ENCODE measurements around the gene BEAN1.
A peak's percentile ranks its signal among the peaks of the same experiment; 100 is the strongest.

The BEAN1 gene

DNA sequence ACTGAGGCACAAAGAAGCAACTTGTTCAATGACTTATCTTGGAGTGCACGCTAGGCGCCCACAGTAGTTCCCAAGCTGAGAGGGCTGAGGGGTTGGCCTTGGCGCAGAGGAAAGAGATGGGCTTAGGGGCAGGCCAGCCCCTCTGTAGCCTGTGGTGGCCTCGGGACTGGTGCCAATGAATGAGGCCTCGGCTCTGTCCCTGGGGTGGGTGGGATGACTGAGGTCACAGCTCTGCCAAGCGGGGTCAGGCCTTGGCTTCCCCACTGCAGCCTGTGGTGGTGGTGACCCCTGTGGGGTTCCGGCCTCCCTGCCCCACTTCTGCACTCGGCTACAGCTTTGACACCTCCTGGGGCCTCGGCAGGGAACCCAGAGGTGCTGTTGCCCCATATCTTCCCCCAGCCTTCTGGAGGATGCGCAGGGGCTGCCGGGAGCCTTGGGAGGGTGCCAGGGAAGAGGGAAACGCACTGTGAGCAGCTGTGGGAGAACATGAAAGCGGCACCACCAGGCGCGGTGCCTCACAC lies 46.0 kb downstream of the BEAN1 start:
- Histone ChIP-seq H3K4me3 (ENCODE audit: low read depth, low read length) (no peak overlapping the region), H2AFZ (ENCODE audit: low read length, unreplicated experiment) (no peak overlapping the region), H3K27ac (ENCODE audit: low read depth, low read length) (no peak overlapping the region), H3K36me3 (ENCODE audit: insufficient read depth, low read length) (no peaks in the 10 kb centered on the region), H3K27me3 (ENCODE audit: insufficient read depth, low read length) (peaks cover 17% of the 10 kb centered on the region), H3K4me1 (ENCODE audit: control insufficient read depth, insufficient read depth, low read length, unreplicated experiment) (no peaks in the 10 kb centered on the region), H3K79me2 (ENCODE audit: control insufficient read depth, insufficient read depth, low read length, unreplicated experiment) (no peaks in the 10 kb centered on the region)

DNA sequence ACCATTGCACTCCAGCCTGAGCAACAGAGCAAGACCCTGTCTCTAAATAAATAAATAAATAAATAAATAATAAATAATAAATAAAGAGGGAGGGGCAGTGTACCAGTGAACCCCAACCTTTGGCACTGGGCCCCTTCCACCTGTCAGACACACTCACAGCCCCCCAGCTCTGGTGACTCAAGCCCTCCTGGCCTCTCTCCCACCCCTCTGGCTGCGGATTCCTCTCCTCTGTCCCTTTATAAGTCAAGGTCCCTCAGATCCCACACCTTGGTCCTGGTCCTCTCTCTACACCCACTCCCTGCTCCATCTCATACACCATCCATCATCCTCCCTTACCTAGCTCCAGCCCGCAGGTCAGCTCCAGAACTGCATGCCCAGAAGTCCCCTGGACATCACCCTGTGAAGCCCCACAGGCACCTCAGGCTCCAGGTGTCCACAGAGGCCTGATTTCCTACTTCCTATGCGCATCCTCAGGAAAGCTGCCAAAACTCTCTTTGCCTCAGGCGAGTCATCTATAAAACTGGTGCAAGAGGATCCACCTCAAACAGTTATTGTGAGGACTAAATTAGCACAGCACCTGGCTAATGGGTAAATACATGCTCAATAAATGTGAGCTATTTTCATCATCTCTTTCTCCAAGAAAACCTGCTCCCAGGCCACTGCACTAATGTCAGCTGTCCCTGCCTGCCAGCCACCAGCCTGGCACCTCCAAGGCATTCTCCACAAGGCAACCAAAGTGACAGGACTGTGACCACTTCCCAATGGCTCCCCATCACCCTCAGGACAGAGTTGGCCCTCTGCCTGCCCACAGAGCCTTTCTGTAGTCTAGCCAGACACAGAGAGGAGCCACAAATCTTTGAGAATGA lies 46.8 kb downstream of the BEAN1 start:
- no peaks in the 10 kb centered on the region for H3K79me2 ChIP-seq (ENCODE audit: control insufficient read depth, insufficient read depth, low read length, unreplicated experiment)
- no peaks in the 10 kb centered on the region for H3K36me3 ChIP-seq (ENCODE audit: insufficient read depth, low read length)
- H3K27ac ChIP-seq (ENCODE audit: low read depth, low read length), result no peak overlapping the region
- no peak overlapping the region for H3K4me3 ChIP-seq (ENCODE audit: low read depth, low read length)
- no peak overlapping the region for H2AFZ ChIP-seq (ENCODE audit: low read length, unreplicated experiment)
- H3K27me3 ChIP-seq (ENCODE audit: insufficient read depth, low read length), result peaks cover 13% of the 10 kb centered on the region; the same call in 1 of the 2 replicates
- H3K4me1 ChIP-seq (ENCODE audit: control insufficient read depth, insufficient read depth, low read length, unreplicated experiment), result no peaks in the 10 kb centered on the region

DNA sequence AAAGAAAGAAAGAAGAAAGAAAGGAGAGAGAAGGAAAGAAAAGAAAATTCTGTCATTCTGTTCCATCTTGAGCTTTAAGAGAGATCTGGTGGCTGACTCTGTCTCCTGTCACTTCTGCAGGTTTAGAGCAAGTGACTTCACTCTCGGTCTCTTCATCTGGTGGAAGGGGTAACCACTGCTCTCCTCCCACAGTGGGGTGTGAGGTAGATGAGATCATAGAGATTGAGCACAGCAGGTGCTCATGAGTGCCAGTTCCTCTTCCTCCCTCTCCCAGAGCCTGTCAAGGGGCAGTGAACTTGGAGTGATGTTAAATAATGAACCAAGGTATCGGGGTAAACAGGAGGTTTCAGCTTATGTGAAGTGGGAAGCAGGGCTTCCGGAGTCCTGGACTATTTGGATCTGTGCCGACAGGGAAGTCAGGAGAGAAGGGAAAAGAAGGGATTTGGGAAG lies 47.7 kb downstream of the BEAN1 start:
- H3K4me1 ChIP-seq (ENCODE audit: control insufficient read depth, insufficient read depth, low read length, unreplicated experiment), result no peaks in the 10 kb centered on the region
- H3K4me3 ChIP-seq (ENCODE audit: low read depth, low read length), result no peak overlapping the region
- no peaks in the 10 kb centered on the region for H3K36me3 ChIP-seq (ENCODE audit: insufficient read depth, low read length)
- H3K27me3 ChIP-seq (ENCODE audit: insufficient read depth, low read length), result 0 out of 2 replicates have a peak, but pooled peaks cover 8% of the 10 kb centered on the region
- no peak overlapping the region for H3K27ac ChIP-seq (ENCODE audit: low read depth, low read length)
- no peak overlapping the region for H2AFZ ChIP-seq (ENCODE audit: low read length, unreplicated experiment)
- no peaks in the 10 kb centered on the region for H3K79me2 ChIP-seq (ENCODE audit: control insufficient read depth, insufficient read depth, low read length, unreplicated experiment)

DNA sequence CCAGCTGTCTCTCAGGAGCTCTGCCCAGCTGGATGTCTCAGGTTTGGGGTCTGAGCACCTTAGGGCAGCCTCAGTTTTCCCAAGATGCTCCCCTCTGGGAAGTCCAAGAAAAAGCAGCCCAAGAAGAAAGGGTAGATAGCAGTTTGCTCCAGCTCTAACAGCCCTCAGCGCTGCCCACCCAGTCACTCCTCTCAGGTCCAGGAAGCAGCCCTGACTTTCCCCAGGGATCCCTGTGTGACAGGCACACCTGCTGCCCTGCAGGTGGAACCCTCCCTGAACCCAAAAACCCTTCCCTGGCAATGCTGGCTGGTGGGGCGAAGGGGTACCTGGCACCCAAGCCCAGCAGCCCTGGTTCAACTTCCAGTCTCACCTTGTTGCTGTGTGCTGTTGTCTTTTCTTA lies 48.1 kb downstream of the BEAN1 start:
- no peaks in the 10 kb centered on the region for H3K4me1 ChIP-seq (ENCODE audit: control insufficient read depth, insufficient read depth, low read length, unreplicated experiment)
- H3K36me3 ChIP-seq (ENCODE audit: insufficient read depth, low read length), result no peaks in the 10 kb centered on the region
- H3K27me3 ChIP-seq (ENCODE audit: insufficient read depth, low read length), result 0 out of 2 replicates have a peak, but pooled peaks cover 8% of the 10 kb centered on the region
- H2AFZ ChIP-seq (ENCODE audit: low read length, unreplicated experiment), result no peak overlapping the region
- no peak overlapping the region for H3K27ac ChIP-seq (ENCODE audit: low read depth, low read length)
- H3K79me2 ChIP-seq (ENCODE audit: control insufficient read depth, insufficient read depth, low read length, unreplicated experiment), result no peaks in the 10 kb centered on the region
- H3K4me3 ChIP-seq (ENCODE audit: low read depth, low read length), result no peak overlapping the region

DNA sequence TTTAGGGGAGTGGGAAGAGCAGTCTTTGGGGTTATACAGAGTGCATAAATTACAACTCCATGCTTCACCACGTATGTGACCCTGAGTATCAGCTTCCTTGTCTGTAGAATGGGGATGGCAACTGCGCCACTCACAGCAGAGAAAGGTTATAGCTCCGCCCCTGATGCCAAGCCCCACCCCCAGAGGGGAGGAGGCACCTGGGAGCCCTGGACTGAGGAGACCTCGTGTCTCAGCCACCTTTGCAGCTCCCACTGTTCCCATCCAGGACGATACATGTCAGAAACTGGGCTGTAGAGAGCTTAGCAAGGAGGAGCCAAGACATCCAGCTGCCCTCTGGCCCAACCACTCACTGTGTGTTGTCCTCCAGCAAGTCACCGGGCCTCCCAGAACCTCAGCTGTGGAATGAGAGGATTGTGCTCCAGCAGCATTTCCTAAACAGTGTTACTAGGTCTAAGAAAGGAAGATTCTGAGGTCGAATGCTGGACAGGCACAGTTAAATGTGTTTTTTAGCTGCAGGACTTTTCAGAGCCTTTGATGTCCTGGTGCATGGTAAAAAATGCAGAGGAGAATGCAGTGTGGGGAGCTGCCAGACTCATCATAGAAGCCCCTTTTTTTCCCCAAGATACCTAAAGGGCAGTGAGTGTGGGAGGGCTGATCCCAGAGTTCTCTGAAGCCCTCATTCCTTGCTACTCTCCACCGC lies 49.4 kb downstream of the BEAN1 start:
- Histone ChIP-seq H3K79me2 (ENCODE audit: control insufficient read depth, insufficient read depth, low read length, unreplicated experiment) (no peaks in the 10 kb centered on the region), H2AFZ (ENCODE audit: low read length, unreplicated experiment) (no peak overlapping the region), H3K4me1 (ENCODE audit: control insufficient read depth, insufficient read depth, low read length, unreplicated experiment) (no peaks in the 10 kb centered on the region), H3K27ac (ENCODE audit: low read depth, low read length) (no peak overlapping the region), H3K27me3 (ENCODE audit: insufficient read depth, low read length) (0 out of 2 replicates have a peak, but pooled peaks cover 8% of the 10 kb centered on the region), H3K36me3 (ENCODE audit: insufficient read depth, low read length) (no peaks in the 10 kb centered on the region), H3K4me3 (ENCODE audit: low read depth, low read length) (no peak overlapping the region)

DNA sequence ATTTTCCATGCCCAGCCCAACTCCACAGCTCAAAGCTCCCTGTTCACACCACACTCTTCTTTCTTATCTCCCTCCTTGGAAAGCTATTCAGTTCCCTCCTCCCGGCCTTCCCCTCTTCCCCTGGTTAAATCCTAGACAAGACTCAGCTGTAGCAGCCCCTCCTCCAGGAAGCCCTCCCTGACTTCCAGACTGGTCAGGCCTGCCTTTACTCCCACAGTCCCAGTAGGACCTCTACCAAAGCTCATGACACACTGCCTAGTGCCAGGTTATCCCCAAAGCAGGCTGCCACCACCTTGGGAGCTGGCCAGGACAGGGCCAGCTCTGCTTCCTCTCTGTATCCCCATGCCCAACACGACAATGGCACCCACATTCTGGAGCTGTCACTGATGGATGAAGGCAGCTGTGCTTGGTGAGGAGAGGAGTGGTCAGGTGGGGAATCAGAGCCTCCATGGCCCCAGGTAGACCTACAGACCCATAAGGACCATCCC lies 50.0 kb downstream of the BEAN1 start:
- Histone ChIP-seq H3K27me3 (ENCODE audit: insufficient read depth, low read length) (0 out of 2 replicates have a peak, but pooled peaks cover 8% of the 10 kb centered on the region), H3K27ac (ENCODE audit: low read depth, low read length) (no peak overlapping the region), H3K4me3 (ENCODE audit: low read depth, low read length) (no peak overlapping the region), H3K36me3 (ENCODE audit: insufficient read depth, low read length) (no peaks in the 10 kb centered on the region), H2AFZ (ENCODE audit: low read length, unreplicated experiment) (no peak overlapping the region), H3K4me1 (ENCODE audit: control insufficient read depth, insufficient read depth, low read length, unreplicated experiment) (no peaks in the 10 kb centered on the region), H3K79me2 (ENCODE audit: control insufficient read depth, insufficient read depth, low read length, unreplicated experiment) (no peaks in the 10 kb centered on the region)

DNA sequence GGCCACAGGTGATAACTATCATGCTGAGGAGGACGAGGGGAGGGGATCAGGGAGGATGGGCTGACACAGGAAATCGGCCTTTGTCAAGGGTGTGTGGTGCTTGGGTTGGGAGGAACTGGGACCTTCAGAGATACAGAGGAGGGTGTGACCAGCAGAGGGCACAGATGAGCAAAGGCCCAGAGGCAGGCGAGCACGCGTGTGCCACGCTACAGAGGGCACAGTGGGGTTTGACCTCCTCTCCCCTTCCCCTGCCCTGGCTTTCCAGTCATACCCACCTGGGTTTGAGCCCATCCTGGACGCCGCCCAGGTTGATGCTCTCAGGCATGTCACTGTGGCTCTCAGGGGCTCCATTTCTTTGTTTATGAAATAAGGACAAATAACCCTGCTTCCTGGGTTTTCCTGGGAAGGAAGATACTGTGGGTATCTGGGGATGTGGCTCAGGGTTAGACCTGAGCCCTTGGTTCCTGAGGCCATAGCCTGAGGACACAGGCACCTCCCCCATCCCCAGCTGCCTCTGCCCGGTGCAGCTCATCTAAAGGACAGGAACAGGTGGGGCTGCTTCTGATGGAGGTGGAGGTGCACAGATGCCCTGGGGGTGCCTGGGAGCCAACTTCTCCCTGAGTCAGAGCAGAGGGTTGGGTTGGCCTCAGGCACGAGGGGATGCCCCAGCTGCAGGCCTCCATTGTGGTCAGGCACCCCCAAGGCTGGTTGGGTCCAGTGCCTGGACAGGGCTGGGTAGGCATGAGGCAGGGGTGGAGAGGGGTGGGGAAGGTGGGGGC lies 51.8 kb downstream of the BEAN1 start:
- Histone ChIP-seq H3K79me2 (ENCODE audit: control insufficient read depth, insufficient read depth, low read length, unreplicated experiment) (no peaks in the 10 kb centered on the region), H3K4me1 (ENCODE audit: control insufficient read depth, insufficient read depth, low read length, unreplicated experiment) (no peaks in the 10 kb centered on the region), H3K27me3 (ENCODE audit: insufficient read depth, low read length) (0 out of 2 replicates have a peak, but pooled peaks cover 8% of the 10 kb centered on the region), H2AFZ (ENCODE audit: low read length, unreplicated experiment) (peak overlapping the region; percentile 36), H3K27ac (ENCODE audit: low read depth, low read length) (no peak overlapping the region), H3K4me3 (ENCODE audit: low read depth, low read length) (no peak overlapping the region), H3K36me3 (ENCODE audit: insufficient read depth, low read length) (no peaks in the 10 kb centered on the region)

DNA sequence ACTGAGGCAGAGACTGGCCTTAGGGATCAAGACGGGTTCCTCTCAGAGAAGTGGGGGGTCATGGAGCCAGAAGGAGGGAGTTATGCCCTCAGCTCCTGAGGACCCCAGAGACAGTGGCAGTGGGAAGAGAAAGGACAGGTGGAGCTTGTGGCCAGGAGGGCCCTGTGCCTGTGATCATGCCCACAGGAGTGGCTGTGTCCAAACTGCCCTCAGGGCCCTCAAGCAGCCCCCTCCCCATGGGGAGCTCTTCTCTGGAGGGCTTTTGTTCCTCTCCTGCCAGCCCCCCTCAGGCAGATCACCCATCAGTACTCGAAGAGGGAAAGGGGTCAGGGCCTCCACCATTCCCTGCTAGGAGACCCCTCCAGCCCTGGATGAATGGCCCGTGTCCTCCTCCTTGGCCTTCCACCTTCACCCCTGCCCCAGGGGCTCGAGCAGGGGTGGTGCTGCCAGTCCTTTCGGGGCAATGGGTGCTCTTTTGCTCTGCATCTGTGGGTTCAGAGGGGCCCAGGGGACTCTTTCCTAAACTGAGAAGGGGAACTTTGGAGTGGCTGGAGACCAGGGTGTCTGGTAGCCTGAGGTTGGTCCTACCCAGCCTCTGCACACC lies 52.7 kb downstream of the BEAN1 start:
- Histone ChIP-seq H3K4me3 (ENCODE audit: low read depth, low read length) (no peak overlapping the region), H3K36me3 (ENCODE audit: insufficient read depth, low read length) (no peaks in the 10 kb centered on the region), H3K27me3 (ENCODE audit: insufficient read depth, low read length) (0 out of 2 replicates have a peak, but pooled peaks cover 6% of the 10 kb centered on the region), H3K4me1 (ENCODE audit: control insufficient read depth, insufficient read depth, low read length, unreplicated experiment) (no peaks in the 10 kb centered on the region), H2AFZ (ENCODE audit: low read length, unreplicated experiment) (no peak overlapping the region), H3K79me2 (ENCODE audit: control insufficient read depth, insufficient read depth, low read length, unreplicated experiment) (no peaks in the 10 kb centered on the region), H3K27ac (ENCODE audit: low read depth, low read length) (no peak overlapping the region)

DNA sequence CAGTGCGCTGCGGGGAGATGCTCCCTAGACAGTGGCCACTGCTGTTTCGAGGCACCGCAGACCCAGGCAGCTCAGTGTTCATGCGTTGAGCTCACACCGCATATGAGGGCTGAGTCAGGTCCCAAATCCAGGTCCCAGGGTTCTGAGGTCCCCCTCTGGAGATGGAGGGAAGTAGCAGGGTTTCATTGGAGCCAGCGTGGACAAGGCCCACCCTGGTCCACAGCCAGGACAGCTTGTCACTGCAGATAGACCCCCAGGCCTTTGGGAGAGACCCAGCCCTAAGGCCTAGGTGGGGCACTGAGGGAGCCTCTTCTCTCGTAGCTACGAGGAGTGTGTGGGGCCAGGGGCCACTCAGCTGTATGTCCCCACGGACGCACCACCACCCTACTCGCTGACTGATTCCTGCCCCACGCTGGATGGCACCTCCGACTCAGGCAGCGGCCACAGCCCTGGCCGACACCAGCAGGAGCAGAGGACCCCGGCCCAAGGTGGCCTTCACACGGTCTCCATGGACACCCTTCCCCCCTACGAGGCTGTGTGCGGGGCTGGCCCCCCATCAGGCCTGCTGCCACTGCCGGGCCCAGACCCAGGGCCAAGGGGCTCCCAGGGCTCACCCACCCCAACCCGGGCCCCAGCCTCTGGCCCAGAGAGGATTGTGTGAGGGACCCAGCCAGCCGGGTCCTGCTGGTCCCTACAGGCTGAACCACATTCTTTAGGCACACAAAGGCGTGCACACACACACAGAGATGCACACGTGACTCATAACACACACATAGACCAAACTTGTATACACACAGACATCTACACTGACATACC lies 53.4 kb downstream of the BEAN1 start:
- no peaks in the 10 kb centered on the region for H3K36me3 ChIP-seq (ENCODE audit: insufficient read depth, low read length)
- H3K27ac ChIP-seq (ENCODE audit: low read depth, low read length), result no peak overlapping the region
- H3K79me2 ChIP-seq (ENCODE audit: control insufficient read depth, insufficient read depth, low read length, unreplicated experiment), result no peaks in the 10 kb centered on the region
- H3K27me3 ChIP-seq (ENCODE audit: insufficient read depth, low read length), result 0 out of 2 replicates have a peak, but pooled peaks cover under 1% of the 10 kb centered on the region
- no peak overlapping the region for H2AFZ ChIP-seq (ENCODE audit: low read length, unreplicated experiment)
- H3K4me3 ChIP-seq (ENCODE audit: low read depth, low read length), result no peak overlapping the region
- H3K4me1 ChIP-seq (ENCODE audit: control insufficient read depth, insufficient read depth, low read length, unreplicated experiment), result no peaks in the 10 kb centered on the region
